ENCODE results near the gene CEP43.

DNA sequence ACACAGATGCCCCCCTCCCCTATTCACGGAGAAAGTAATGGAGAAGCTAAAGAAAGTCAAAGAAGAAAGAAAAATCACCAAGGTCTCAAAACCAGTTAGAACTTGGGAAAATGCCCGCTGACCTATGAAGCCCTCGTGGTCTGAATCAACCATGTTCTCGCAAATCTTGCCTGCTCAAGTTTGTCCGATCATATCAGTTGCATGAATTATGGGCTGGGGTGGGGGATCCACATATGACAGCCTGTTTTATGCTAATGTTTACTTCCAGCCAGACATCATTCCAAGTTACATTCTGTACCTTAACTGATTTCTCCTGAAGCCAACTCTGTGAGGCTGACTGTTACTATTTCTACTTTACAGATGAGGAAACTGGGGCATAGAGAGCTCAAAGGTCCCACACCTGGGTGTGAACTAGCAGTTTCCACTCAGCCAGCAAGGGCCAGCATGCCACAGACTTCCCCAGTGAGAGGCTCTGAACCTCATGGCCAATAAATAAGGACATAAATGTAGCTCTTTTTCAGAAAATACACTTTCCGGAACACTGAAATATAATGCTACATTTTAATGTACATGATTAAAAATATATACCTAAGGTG lies 45.0 kb upstream of the CEP43 start:
- TF ChIP-seq GATA2 (IDR thresholded peaks at IDR 0.05; ENCODE audit: low read depth, low read length) (no peak), GATA3 (IDR thresholded peaks at IDR 0.05; ENCODE audit: low read depth, low read length) (no peak)
